Adrenal gland (tissue), 12 donors: ENCODE data around the gene CCT2. TPM values are rescaled to one million over a fixed set of nuclear protein-coding genes. Genes with fewer than 3 reads are reported as not detected.

Experiments used
- DNase-seq, 7 donors: peaks; one replicate each; pipeline ENCODE4 v3.0.0-alpha.2; 2019 to 2020
- H3K27ac ChIP-seq, 5 donors: fragments of 200-600 bp; sonication (generic) in 4 of 5; 1 replicate in 3 of 5; 2 replicates in 2 of 5; pipeline versions ENCODE4 v1.5.1 to v1.8.0; 2016 to 2020; ENCODE audit warnings: mild to moderate bottlenecking in 1 of 5
- H3K27me3 ChIP-seq: fragments of 200-600 bp; 2 replicates; pipeline ENCODE4 v1.8.0; 2021
- H3K36me3 ChIP-seq, 2 donors: fragments of 200-600 bp; replicated peaks in 1 of 2; 1 replicate in 1 of 2; 2 replicates in 1 of 2; pipeline versions ENCODE4 v1.5.1 to v1.8.0; 2018 to 2022
- H3K4me1 ChIP-seq, 2 donors: fragments of 200-600 bp; replicated peaks in 1 of 2; 1 replicate in 1 of 2; 2 replicates in 1 of 2; pipeline versions ENCODE4 v1.5.1 to v1.8.0; 2018 to 2021
- H3K4me3 ChIP-seq, 4 donors: fragments of 200-600 bp; sonication (generic) in 3 of 4; one replicate each; pipeline ENCODE4 v1.5.1; 2016 to 2018
- H3K9me3 ChIP-seq, 3 donors: fragments of 200-600 bp; sonication (generic) in 1 of 3; replicated peaks in 1 of 3; 1 replicate in 2 of 3; 2 replicates in 1 of 3; pipeline versions ENCODE4 v1.5.1 to v1.8.0; 2016 to 2021
- CTCF ChIP-seq, 6 experiments: fragments of 450-650 bp in 4 of 6; fragments of 200-600 bp in 2 of 6; sonication (generic) in 1 of 6; IDR thresholded peaks; 1 replicate in 5 of 6; 2 replicates in 1 of 6; pipeline versions ENCODE4 v1.5.1 to v1.8.0; 2016 to 2021; ENCODE audit warnings: antibody characterized with exemption in 6 of 6, mild to moderate bottlenecking in 2 of 6, moderate library complexity in 1 of 6
- POLR2A ChIP-seq, 2 donors: fragments of 450-650 bp; IDR thresholded peaks; one replicate each; pipeline ENCODE4 v1.6.1; 2017; ENCODE audit warnings: antibody characterized with exemption in 2 of 2, mild to moderate bottlenecking in 2 of 2, moderate library complexity in 1 of 2
- WGBS, 4 donors: extraction: QIAGEN DNeasy Blood & Tissue Kit in 2 of 4; methylation state at CpG; one replicate each; pipeline versions ENCODE4 v1.1.5 to v1.1.7; 2013 to 2017; 5-methylcytosine and 5-hydroxymethylcytosine counted together
- intact Hi-C, 2 donors: fragments of 100-400 bp; cut with DNase I; formaldehyde crosslinking; loops; one replicate each; pipeline versions ENCODE4 v1.14.1 to v1.15.0; 2022 to 2023
- polyA plus RNA-seq, 3 donors: library from polyadenylated mRNA; stranded (reverse); fragments of 200-250 nt in 2 of 3; fragments of 350-450 nt in 1 of 3; fragmentation: Illumina TruSeq in 1 of 3; extraction: RNeasy Lipid Tissue Mini Kit (QIAGEN cat#74804) in 1 of 3; gene quantifications; one replicate each; pipeline ENCODE4 v1.2.3, GENCODE V29; 2013 to 2014
- total RNA-seq, 9 donors: library from RNA; depleted of rRNA in 4 of 9; stranded (reverse); fragments of >200 nt in 4 of 9; fragments of 120-200 nt in 1 of 9; fragmentation: NEBNext Ultra II Directional in 1 of 9; extraction: Animal tissue kit (Norgen Biotek cat#: 25700) in 1 of 9; gene quantifications; one replicate each; pipeline versions ENCODE4 v1.1.0 to v1.2.4, GENCODE V29; 2013 to 2023
- donor health status: healthy with polysubstance abuse.
- donor health status: Bipolar disorder and iron deficiency.
- donor health status: DM: yes; HTN: yes; CAD: no.
- donor health status: DM: no; HTN: no; CAD: no.
- donor health status: DM: no; HTN: no; CAD: no.
- donor health status: DM: yes; HTN: yes; CAD: no.

Gene CCT2
- total and polyA plus RNA-seq, 12 donors: 83.5 to 290 (median 119) TPM

GRCh38 chr12:69545081-69545480 lies 40.2 kb upstream of the CCT2 start:
- Histone ChIP-seq H3K27ac (no peak overlapping the region), H3K27me3 (no peaks in the 10 kb centered on the region), H3K4me1 (no peaks in the 10 kb centered on the region), H3K36me3 (no peaks in the 10 kb centered on the region), H3K4me3 (no peak overlapping the region), H3K9me3 (peaks cover 0 to 5% (median 0%) of the 10 kb centered on the region in 3 donors)
- intact Hi-C loops: no loop called here
- TF ChIP-seq POLR2A (IDR thresholded peaks at IDR 0.05) (no peak), CTCF (IDR thresholded peaks at IDR 0.05) (no peak)
- DNase-seq: no peak
- WGBS, 4 donors: 78 to 95% (median 86%) methylated on average over 1 of the region's 1 CpG

- no peak overlapping the region for H3K4me3 ChIP-seq
- TF ChIP-seq POLR2A (IDR thresholded peaks at IDR 0.05): no peak
- no peak for TF ChIP-seq CTCF (IDR thresholded peaks at IDR 0.05)
- 90 to 96% (median 95%) methylated on average over 7 of the region's 7 CpGs for WGBS, 4 donors
- H3K9me3 ChIP-seq: peaks cover 0 to 4% (median 0%) of the 10 kb centered on the region in 3 donors
- H3K27ac ChIP-seq: no peak overlapping the region
- H3K36me3 ChIP-seq: no peaks in the 10 kb centered on the region
- DNase-seq: no peak
- no peaks in the 10 kb centered on the region for H3K27me3 ChIP-seq
- intact Hi-C loops: no loop called here
- H3K4me1 ChIP-seq: no peaks in the 10 kb centered on the region
These were observed 38.4 kb upstream of the CCT2 start for GRCh38 chr12:69546693-69547438.

GRCh38 chr12:69548687-69549086 lies 36.6 kb upstream of the CCT2 start:
- Histone ChIP-seq H3K4me3 (no peak overlapping the region), H3K36me3 (no peaks in the 10 kb centered on the region), H3K4me1 (no peaks in the 10 kb centered on the region), H3K27ac (no peak overlapping the region), H3K9me3 (no peaks in the 10 kb centered on the region), H3K27me3 (no peaks in the 10 kb centered on the region)
- DNase-seq: no peak
- no peak for TF ChIP-seq POLR2A (IDR thresholded peaks at IDR 0.05)
- no peak for TF ChIP-seq CTCF (IDR thresholded peaks at IDR 0.05)
- intact Hi-C loops: no loop called here

GRCh38 chr12:69550569-69551350 lies 34.5 kb upstream of the CCT2 start:
- H3K4me3 ChIP-seq: no peak overlapping the region
- WGBS, 4 donors: 86 to 93% (median 90%) methylated on average over 8 of the region's 8 CpGs

More at GRCh38 chr12:69550569-69551350, 34.5 kb upstream of the CCT2 start:
- Histone ChIP-seq H3K4me1 (peaks cover 0 to 5% of the 10 kb centered on the region in 2 donors), H3K36me3 (no peaks in the 10 kb centered on the region), H3K27ac (no peak overlapping the region), H3K27me3 (no peaks in the 10 kb centered on the region), H3K9me3 (no peaks in the 10 kb centered on the region)
- intact Hi-C loops: no loop called here
- DNase-seq: no peak
- TF ChIP-seq CTCF (IDR thresholded peaks at IDR 0.05) (no peak), POLR2A (IDR thresholded peaks at IDR 0.05) (no peak)
